H9 (cell line): ENCODE results near the gene ACOT11. TPM values are rescaled to one million over a fixed set of nuclear protein-coding genes. Genes with fewer than 3 reads are reported as not detected.

ENCODE experiments used
- DNase-seq: peaks from one replicate; pipeline ENCODE4 v3.0.0-alpha.2; 2017
- H2AFZ ChIP-seq: one replicate; pipeline ENCODE4 v1.6.1; 2013; ENCODE audit warnings: mild to moderate bottlenecking, low read length, control low read depth, moderate library complexity
- H2AK5ac ChIP-seq: 2 replicates; pipeline ENCODE4 v1.6.1; 2013; ENCODE audit warnings: low read length, control low read depth, mixed read lengths; ENCODE audit not compliant: insufficient read length
- H2BK120ac ChIP-seq: one replicate; pipeline ENCODE4 v1.6.1; 2013; ENCODE audit warnings: low read depth, mild to moderate bottlenecking, low read length, control low read depth, inconsistent platforms; ENCODE audit not compliant: poor library complexity, severe bottlenecking
- H2BK12ac ChIP-seq: 2 replicates; pipeline ENCODE4 v1.6.1; 2013; ENCODE audit warnings: low read length, control low read depth, mixed read lengths, low read depth; ENCODE audit not compliant: insufficient read length
- H2BK15ac ChIP-seq: 2 replicates; pipeline ENCODE4 v1.6.1; 2013; ENCODE audit warnings: low read depth, low read length, control low read depth
- H2BK20ac ChIP-seq: one replicate; pipeline ENCODE4 v1.6.1; 2013; ENCODE audit warnings: low read depth, mild to moderate bottlenecking, low read length, control low read depth, inconsistent platforms; ENCODE audit not compliant: poor library complexity, severe bottlenecking
- H2BK5ac ChIP-seq: 2 replicates; pipeline ENCODE4 v1.6.1; 2013; ENCODE audit warnings: low read length, control low read depth, mixed read lengths; ENCODE audit not compliant: insufficient read length
- H3K14ac ChIP-seq: 2 replicates; pipeline ENCODE4 v1.6.1; 2013; ENCODE audit warnings: low read length, control low read depth; ENCODE audit not compliant: insufficient read depth
- H3K18ac ChIP-seq: 2 replicates; pipeline ENCODE4 v1.6.1; 2013; ENCODE audit warnings: low read depth, mild to moderate bottlenecking, mixed read lengths, low read length, control low read depth; ENCODE audit not compliant: insufficient read length
- H3K23ac ChIP-seq: 2 replicates; pipeline ENCODE4 v1.6.1; 2013; ENCODE audit warnings: low read length, control low read depth, mixed read lengths, low read depth; ENCODE audit not compliant: insufficient read length
- H3K23me2 ChIP-seq: 2 replicates; pipeline ENCODE4 v1.6.1; 2013; ENCODE audit warnings: low read depth, mild to moderate bottlenecking, mixed read lengths, low read length, control low read depth; ENCODE audit not compliant: insufficient read length, poor library complexity, severe bottlenecking
- H3K27ac ChIP-seq: 2 replicates; pipeline ENCODE4 v1.5.1; 2013; ENCODE audit warnings: low read length, control low read depth, mixed read lengths, low read depth; ENCODE audit not compliant: insufficient read length
- H3K27me3 ChIP-seq: 2 replicates; pipeline ENCODE4 v1.6.1; 2013; ENCODE audit warnings: low read length, control low read depth, inconsistent platforms; ENCODE audit not compliant: insufficient read depth
- H3K4ac ChIP-seq: 2 replicates; pipeline ENCODE4 v1.6.1; 2013; ENCODE audit warnings: low read depth, mild to moderate bottlenecking, control low read depth, inconsistent platforms, low read length, moderate library complexity
- H3K4me1 ChIP-seq: 2 replicates; pipeline ENCODE4 v1.6.1; 2013; ENCODE audit warnings: low read length, control low read depth, inconsistent platforms; ENCODE audit not compliant: insufficient read depth
- H3K4me2 ChIP-seq: 2 replicates; pipeline ENCODE4 v1.6.1; 2013; ENCODE audit warnings: low read length, control low read depth, mixed read lengths; ENCODE audit not compliant: insufficient read length, insufficient read depth
- H3K56ac ChIP-seq: 2 replicates; pipeline ENCODE4 v1.6.1; 2013; ENCODE audit warnings: low read depth, mild to moderate bottlenecking, mixed read lengths, low read length, control low read depth; ENCODE audit not compliant: insufficient read length
- H3K79me1 ChIP-seq: 2 replicates; pipeline ENCODE4 v1.6.1; 2013; ENCODE audit warnings: low read depth, mild to moderate bottlenecking, moderate library complexity, low read length, control low read depth, inconsistent platforms; ENCODE audit not compliant: insufficient read depth, poor library complexity, severe bottlenecking
- H3K79me2 ChIP-seq: 2 replicates; pipeline ENCODE4 v1.6.1; 2013; ENCODE audit warnings: low read length, control low read depth, inconsistent platforms; ENCODE audit not compliant: insufficient read depth
- H3K9ac ChIP-seq: 2 replicates; pipeline ENCODE4 v1.6.1; 2013; ENCODE audit warnings: low read length, control low read depth, mixed read lengths; ENCODE audit not compliant: insufficient read length; ENCODE audit errors: extremely low read depth
- H3K9me3 ChIP-seq: one replicate; pipeline ENCODE4 v1.6.1; 2013; ENCODE audit warnings: low read depth, low read length, inconsistent platforms; ENCODE audit not compliant: control insufficient read depth
- H3T11ph ChIP-seq: one replicate; pipeline ENCODE4 v1.6.1; 2013; ENCODE audit warnings: mild to moderate bottlenecking, low read length, control low read depth, inconsistent platforms
- H4K20me1 ChIP-seq: one replicate; pipeline ENCODE4 v1.6.1; 2013; ENCODE audit not compliant: control insufficient read depth, insufficient read length, insufficient read depth
- H4K5ac ChIP-seq: 2 replicates; pipeline ENCODE4 v1.6.1; 2013; ENCODE audit warnings: low read depth, mild to moderate bottlenecking, mixed read lengths, low read length, control low read depth; ENCODE audit not compliant: insufficient read length
- H4K8ac ChIP-seq: replicated peaks from 2 replicates; pipeline ENCODE4 v1.6.1; 2013; ENCODE audit warnings: low read length, control low read depth, mixed read lengths, low read depth; ENCODE audit not compliant: insufficient read length
- H4K91ac ChIP-seq: 2 replicates; pipeline ENCODE4 v1.6.1; 2013; ENCODE audit warnings: low read depth, mild to moderate bottlenecking, moderate library complexity, mixed read lengths, low read length, control low read depth; ENCODE audit not compliant: insufficient read length
- H3K27ac Mint-ChIP-seq, 3 experiments: 2 replicates in 2 of 3; 3 replicates in 1 of 3; pipeline ENCODE4 v1.8.0; 2020 to 2021; ENCODE audit warnings: mixed read lengths in 3 of 3, mild to moderate bottlenecking in 1 of 3, moderate library complexity in 1 of 3
- H3K27me3 Mint-ChIP-seq: 2 replicates; pipeline ENCODE4 v1.8.0; 2021; ENCODE audit warnings: low read depth, mild to moderate bottlenecking, moderate library complexity, mixed read lengths
- H3K36me3 Mint-ChIP-seq, 3 experiments: 2 replicates in 2 of 3; 3 replicates in 1 of 3; pipeline ENCODE4 v1.8.0; 2020 to 2021; ENCODE audit warnings: low read depth in 3 of 3, mixed read lengths in 3 of 3; ENCODE audit not compliant: insufficient read depth in 1 of 3
- H3K4me1 Mint-ChIP-seq, 2 experiments: 2 replicates each; pipeline ENCODE4 v1.8.0; 2020; ENCODE audit warnings: mixed read lengths in 2 of 2
- H3K4me3 Mint-ChIP-seq, 2 experiments: 2 replicates in 1 of 2; 3 replicates in 1 of 2; pipeline ENCODE4 v1.8.0; 2020 to 2021; ENCODE audit warnings: mild to moderate bottlenecking in 2 of 2, mixed read lengths in 2 of 2, moderate library complexity in 1 of 2
- H3K9me3 Mint-ChIP-seq, 2 experiments: 2 replicates in 1 of 2; 3 replicates in 1 of 2; pipeline ENCODE4 v1.8.0; 2020; ENCODE audit warnings: mild to moderate bottlenecking in 2 of 2, mixed read lengths in 2 of 2, moderate library complexity in 1 of 2
- WGBS: extraction: QIAGEN DNeasy Blood & Tissue Kit; methylation state at CpG from one replicate; pipeline ENCODE4 v1.1.7; 2013; ENCODE audit warnings: missing lambda C conversion rate, low lambda C conversion rate, mixed read lengths; ENCODE audit not compliant: insufficient read length; ENCODE audit errors: extremely low coverage; 5-methylcytosine and 5-hydroxymethylcytosine counted together
- total RNA-seq: library from RNA; stranded (reverse); gene quantifications from 2 replicates; pipeline ENCODE4 v1.2.1, GENCODE V29; 2021
- TF ChIP-seq, protein P1 (sequence below): fragments of 200-600 bp; sonication (generic); conservative IDR thresholded peaks from 3 replicates; pipeline ENCODE4 v1.8.0; 2021; ENCODE audit warnings: antibody characterized with exemption, mild to moderate bottlenecking

The ACOT11 gene
- total RNA-seq, 1 experiment from 2014 or later, result 4.0 TPM

DNA sequence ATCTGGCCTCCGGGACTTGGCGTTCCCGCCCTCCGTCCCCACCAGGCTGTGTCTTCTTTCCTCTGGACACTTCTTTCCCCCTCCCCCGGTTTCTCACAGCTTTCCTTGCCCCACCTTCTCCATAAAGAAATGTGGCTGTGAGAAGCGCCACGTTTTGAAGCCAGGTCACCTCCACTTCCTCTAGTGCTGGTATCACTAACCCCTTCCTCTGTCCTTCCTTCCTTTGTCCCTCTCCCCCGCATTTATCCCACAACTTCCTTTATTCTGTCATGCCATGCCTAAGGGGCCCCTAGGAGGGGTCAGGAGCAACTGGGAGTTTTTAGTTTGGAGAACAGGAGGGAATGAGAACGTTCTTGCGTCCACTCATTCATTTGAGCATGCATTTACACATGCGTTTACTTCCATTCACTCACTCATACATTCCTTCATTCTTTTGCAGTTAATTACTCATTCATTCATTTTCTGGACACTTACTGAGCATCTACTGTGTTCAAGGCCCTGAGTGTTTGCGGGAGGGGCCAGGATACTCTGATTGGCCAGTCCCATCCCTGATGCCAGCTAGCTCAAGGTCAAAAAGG is 5.0 kb upstream of the ACOT11 start:
- H3K18ac ChIP-seq, result peak overlapping the region; percentile 94
- H4K8ac ChIP-seq, result no peak overlapping the region
- H2AK5ac ChIP-seq, result no peak overlapping the region
- H2BK12ac ChIP-seq, result no peak overlapping the region
- no peaks in the 10 kb centered on the region for H4K20me1 ChIP-seq
- H3K14ac ChIP-seq, result peak overlapping the region; percentile 94
- peaks cover 7% of the 10 kb centered on the region for H3K23me2 ChIP-seq
- H3K27ac ChIP-seq, result no peak overlapping the region
- peaks cover 29 to 30% of the 10 kb centered on the region in 2 experiments for H3K4me1 Mint-ChIP-seq
- no peak overlapping the region for H2BK120ac ChIP-seq
- no peaks in the 10 kb centered on the region for H3K79me2 ChIP-seq
- peaks cover 6% of the 10 kb centered on the region for H3K27me3 Mint-ChIP-seq
- H3K4me1 ChIP-seq, result no peaks in the 10 kb centered on the region
- H2BK5ac ChIP-seq, result no peak overlapping the region
- H3K9ac ChIP-seq, result peak overlapping the region; percentile 27
- H2AFZ ChIP-seq, result no peak overlapping the region
- no peaks in the 10 kb centered on the region for H3K9me3 ChIP-seq
- H3K79me1 ChIP-seq, result no peaks in the 10 kb centered on the region
- H3K4me2 ChIP-seq, result peak overlapping the region; percentile 66
- H3K4me3 Mint-ChIP-seq, result peak overlapping the region; percentile 75 to 78
- H4K5ac ChIP-seq, result no peak overlapping the region
- H3K27me3 ChIP-seq, result no peaks in the 10 kb centered on the region
- H3K56ac ChIP-seq, result no peak overlapping the region
- H3K27ac Mint-ChIP-seq, result peak overlapping the region; percentile 32 to 96 (median 79); a peak in 4 of 7 replicates
- H3K4ac ChIP-seq, result no peak overlapping the region
- no CpG with 5 or more reads among the region's 12 CpGs for WGBS
- peaks cover 0 to 3% of the 10 kb centered on the region in 2 experiments; a peak in 1 of 5 replicates for H3K9me3 Mint-ChIP-seq
- no peaks in the 10 kb centered on the region for H3K36me3 Mint-ChIP-seq
- TF ChIP-seq, protein P1, sequence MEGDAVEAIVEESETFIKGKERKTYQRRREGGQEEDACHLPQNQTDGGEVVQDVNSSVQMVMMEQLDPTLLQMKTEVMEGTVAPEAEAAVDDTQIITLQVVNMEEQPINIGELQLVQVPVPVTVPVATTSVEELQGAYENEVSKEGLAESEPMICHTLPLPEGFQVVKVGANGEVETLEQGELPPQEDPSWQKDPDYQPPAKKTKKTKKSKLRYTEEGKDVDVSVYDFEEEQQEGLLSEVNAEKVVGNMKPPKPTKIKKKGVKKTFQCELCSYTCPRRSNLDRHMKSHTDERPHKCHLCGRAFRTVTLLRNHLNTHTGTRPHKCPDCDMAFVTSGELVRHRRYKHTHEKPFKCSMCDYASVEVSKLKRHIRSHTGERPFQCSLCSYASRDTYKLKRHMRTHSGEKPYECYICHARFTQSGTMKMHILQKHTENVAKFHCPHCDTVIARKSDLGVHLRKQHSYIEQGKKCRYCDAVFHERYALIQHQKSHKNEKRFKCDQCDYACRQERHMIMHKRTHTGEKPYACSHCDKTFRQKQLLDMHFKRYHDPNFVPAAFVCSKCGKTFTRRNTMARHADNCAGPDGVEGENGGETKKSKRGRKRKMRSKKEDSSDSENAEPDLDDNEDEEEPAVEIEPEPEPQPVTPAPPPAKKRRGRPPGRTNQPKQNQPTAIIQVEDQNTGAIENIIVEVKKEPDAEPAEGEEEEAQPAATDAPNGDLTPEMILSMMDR, result no peak
- no peak overlapping the region for H3K23ac ChIP-seq
- no peak for DNase-seq
- H3T11ph ChIP-seq, result no peak overlapping the region
- no peak overlapping the region for H2BK20ac ChIP-seq
- H4K91ac ChIP-seq, result no peak overlapping the region
- H2BK15ac ChIP-seq, result no peak overlapping the region
